GM10266 (cell line): Measurements from ENCODE around the gene SLC6A6.
A peak's percentile ranks its signal among the peaks of the same experiment; 100 is the strongest.

ENCODE experiments used
- DNase-seq: peaks from one replicate; pipeline ENCODE4 v3.0.0; 2012; ENCODE audit errors: extremely low spot score
- CTCF ChIP-seq: IDR thresholded peaks from 2 replicates; pipeline ENCODE4 v1.5.1; 2012; ENCODE audit warnings: mild to moderate bottlenecking, low read depth; ENCODE audit not compliant: control insufficient read depth, insufficient read depth; ENCODE audit errors: missing control alignments

The SLC6A6 gene

GRCh38 chr3:14371573-14372474 is 30.6 kb upstream of the SLC6A6 start:
- no peak for TF ChIP-seq CTCF
- peak; percentile 57 for DNase-seq

GRCh38 chr3:14372587-14372986 is 29.8 kb upstream of the SLC6A6 start:
- no peak for TF ChIP-seq CTCF
- no peak for DNase-seq

- no peak for TF ChIP-seq CTCF
- DNase-seq = no peak
These were observed 28.5 kb upstream of the SLC6A6 start for GRCh38 chr3:14373753-14374376.

- DNase-seq = no peak
- no peak for TF ChIP-seq CTCF
These were observed 27.9 kb upstream of the SLC6A6 start for GRCh38 chr3:14374444-14374883.

GRCh38 chr3:14375192-14375591 is 27.2 kb upstream of the SLC6A6 start:
- no peak for DNase-seq
- TF ChIP-seq CTCF = no peak

- no peak for DNase-seq
- no peak for TF ChIP-seq CTCF
These were observed 25.9 kb upstream of the SLC6A6 start for GRCh38 chr3:14376348-14377043.
